ENCODE data around the gene RNF10.

Gene RNF10

DNA sequence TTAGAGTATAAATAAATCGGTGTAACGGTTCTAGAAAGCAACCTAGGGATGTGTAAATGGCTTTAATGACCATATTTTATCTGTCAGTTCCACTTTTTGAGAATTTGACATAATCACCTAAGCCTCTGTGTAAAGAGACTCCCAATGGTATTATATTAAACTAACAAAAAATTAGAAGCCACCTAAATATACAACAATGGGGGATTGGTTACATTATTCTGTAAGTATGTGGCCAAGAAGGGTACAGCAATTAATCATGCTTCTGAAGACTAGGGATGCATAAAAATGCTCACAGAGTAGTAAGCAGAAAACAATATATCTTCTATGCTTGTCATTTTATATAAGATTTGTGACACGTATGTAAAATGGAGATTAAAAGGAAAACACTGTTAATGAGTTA, 10.5 kb downstream of the RNF10 start:
- TF ChIP-seq, protein P1, sequence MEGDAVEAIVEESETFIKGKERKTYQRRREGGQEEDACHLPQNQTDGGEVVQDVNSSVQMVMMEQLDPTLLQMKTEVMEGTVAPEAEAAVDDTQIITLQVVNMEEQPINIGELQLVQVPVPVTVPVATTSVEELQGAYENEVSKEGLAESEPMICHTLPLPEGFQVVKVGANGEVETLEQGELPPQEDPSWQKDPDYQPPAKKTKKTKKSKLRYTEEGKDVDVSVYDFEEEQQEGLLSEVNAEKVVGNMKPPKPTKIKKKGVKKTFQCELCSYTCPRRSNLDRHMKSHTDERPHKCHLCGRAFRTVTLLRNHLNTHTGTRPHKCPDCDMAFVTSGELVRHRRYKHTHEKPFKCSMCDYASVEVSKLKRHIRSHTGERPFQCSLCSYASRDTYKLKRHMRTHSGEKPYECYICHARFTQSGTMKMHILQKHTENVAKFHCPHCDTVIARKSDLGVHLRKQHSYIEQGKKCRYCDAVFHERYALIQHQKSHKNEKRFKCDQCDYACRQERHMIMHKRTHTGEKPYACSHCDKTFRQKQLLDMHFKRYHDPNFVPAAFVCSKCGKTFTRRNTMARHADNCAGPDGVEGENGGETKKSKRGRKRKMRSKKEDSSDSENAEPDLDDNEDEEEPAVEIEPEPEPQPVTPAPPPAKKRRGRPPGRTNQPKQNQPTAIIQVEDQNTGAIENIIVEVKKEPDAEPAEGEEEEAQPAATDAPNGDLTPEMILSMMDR (IDR thresholded peaks at IDR 0.05; ENCODE audit: borderline replicate concordance, control extremely low read depth, extremely low read depth, insufficient read depth, missing control alignments), result no peak
- in situ Hi-C loops (cut with MboI; ENCODE audit: low sequenced_read_pairs, unreplicated experiment), result no loop called here
- DNase-seq (ENCODE audit: low spot score), result no peak

- in situ Hi-C loops (cut with MboI; ENCODE audit: low sequenced_read_pairs, unreplicated experiment), result no loop called here
- TF ChIP-seq, protein P1 (IDR thresholded peaks at IDR 0.05; ENCODE audit: borderline replicate concordance, control extremely low read depth, extremely low read depth, insufficient read depth, missing control alignments), result no peak
- no peak for DNase-seq (ENCODE audit: low spot score)
Measured at GRCh38 chr12:120546050-120546386, 11.9 kb downstream of the RNF10 start.

DNA sequence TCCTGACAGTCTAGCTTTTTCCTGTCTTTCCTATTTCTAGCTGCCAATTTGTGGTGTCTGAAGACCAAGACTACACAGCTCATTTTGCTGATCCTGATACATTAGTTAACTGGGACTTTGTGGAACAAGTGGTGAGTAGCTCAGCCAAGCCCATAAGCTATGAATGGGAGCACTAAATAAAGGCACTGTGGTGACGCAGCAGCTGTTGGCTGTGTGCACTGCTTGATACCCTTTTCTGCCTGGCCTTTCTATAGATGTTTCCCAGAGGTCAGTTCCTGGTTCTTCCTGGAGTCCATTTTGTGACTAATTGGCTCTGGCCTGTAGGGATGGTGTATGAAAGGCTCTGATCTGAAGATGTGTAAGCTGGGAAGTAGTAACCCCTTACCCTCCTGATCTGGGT, 20.5 kb downstream of the RNF10 start:
- in situ Hi-C loops (cut with MboI; ENCODE audit: low sequenced_read_pairs, unreplicated experiment), result no loop called here
- DNase-seq (ENCODE audit: low spot score), result no peak

DNA sequence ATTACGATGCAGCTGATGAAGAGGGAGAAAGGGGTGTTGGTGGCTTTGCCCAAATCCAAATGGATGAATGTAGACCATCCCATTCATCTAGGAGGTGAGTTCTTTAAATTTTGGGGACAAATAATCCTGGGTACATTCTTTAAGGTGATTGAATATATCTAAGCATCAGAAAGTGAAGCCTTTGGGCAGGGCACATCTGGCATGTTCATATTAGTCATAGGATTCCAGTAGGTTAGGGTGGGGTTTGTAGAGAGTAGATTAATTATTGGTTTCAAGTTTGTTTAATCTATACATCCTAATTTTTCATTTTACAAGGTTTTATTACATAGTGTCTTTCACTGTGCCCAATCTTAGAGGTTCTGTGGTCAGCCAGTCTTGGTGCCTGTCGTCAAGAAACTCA, 23.4 kb downstream of the RNF10 start:
- in situ Hi-C loops (cut with MboI; ENCODE audit: low sequenced_read_pairs, unreplicated experiment), result no loop called here
- no peak for DNase-seq (ENCODE audit: low spot score)
- TF ChIP-seq, protein P1 (IDR thresholded peaks at IDR 0.05; ENCODE audit: borderline replicate concordance, control extremely low read depth, extremely low read depth, insufficient read depth, missing control alignments), result no peak

More for the DNA sequence above, 20.5 kb downstream of the RNF10 start:
- TF ChIP-seq, protein P1 (IDR thresholded peaks at IDR 0.05; ENCODE audit: borderline replicate concordance, control extremely low read depth, extremely low read depth, insufficient read depth, missing control alignments), result no peak

DNA sequence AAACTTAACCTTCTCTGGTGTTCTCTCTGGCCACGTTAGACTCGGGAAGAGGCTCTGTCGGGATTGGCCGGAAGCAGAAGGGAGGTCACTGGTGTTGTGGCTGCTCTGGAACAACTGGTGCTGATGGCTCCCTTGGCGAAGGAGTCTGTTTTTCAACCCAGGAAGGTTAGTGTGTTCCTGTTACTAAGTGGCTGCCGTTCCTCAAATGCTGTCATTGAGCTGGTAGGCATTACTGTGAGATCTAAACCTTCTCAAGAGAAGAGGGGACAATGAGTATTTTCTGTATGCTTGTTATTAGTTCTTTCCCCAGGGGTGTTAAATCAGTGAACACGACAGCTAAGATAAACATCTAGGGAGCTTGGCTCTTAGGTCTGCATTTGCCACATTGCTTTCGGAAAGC, 28.8 kb downstream of the RNF10 start:
- no peak for DNase-seq (ENCODE audit: low spot score)
- in situ Hi-C loops (cut with MboI; ENCODE audit: low sequenced_read_pairs, unreplicated experiment), result no loop called here
- TF ChIP-seq, protein P1 (IDR thresholded peaks at IDR 0.05; ENCODE audit: borderline replicate concordance, control extremely low read depth, extremely low read depth, insufficient read depth, missing control alignments), result no peak

DNA sequence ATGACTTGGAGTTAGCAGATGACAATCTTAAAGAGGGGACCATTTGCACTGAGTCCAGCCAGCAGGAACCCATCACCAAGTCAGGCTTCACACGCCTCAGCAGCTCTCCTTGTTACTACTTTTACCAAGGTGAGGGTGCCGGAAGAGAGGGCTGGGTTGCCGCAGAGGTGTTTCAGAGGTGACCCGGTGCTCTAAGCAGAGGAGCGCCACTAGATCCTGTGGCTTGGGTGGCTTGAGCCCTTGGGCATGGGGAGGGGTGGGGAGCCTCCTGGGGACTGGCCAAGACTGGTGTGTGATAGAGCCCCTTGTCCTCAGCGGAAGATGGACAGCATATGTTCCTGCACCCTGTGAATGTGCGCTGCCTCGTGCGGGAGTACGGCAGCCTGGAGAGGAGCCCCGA, 29.3 kb downstream of the RNF10 start:
- in situ Hi-C loops (cut with MboI; ENCODE audit: low sequenced_read_pairs, unreplicated experiment), result no loop called here
- DNase-seq (ENCODE audit: low spot score), result no peak
- TF ChIP-seq, protein P1 (IDR thresholded peaks at IDR 0.05; ENCODE audit: borderline replicate concordance, control extremely low read depth, extremely low read depth, insufficient read depth, missing control alignments), result no peak

DNA sequence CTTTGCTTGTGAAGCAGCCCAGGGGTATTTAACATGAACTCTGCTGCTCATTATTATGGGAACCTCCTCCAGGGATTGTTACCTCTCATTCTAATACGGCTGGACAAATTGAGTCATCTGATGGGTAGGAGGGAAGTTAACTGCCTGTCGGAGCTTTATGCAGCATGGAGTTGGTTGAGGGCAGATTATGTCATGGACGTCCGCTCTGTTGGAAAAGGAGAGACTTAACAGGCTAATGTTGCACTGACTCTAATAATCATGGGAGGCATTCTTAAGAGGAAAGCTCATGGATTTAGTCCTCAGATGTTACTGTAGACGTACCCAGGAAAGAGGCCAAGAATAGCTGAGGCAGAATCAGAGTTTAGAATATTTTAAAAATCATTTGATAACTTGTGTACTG, 37.1 kb downstream of the RNF10 start:
- DNase-seq (ENCODE audit: low spot score), result no peak
- in situ Hi-C loops (cut with MboI; ENCODE audit: low sequenced_read_pairs, unreplicated experiment), result no loop called here

More for the DNA sequence above, 37.1 kb downstream of the RNF10 start:
- TF ChIP-seq, protein P1 (IDR thresholded peaks at IDR 0.05; ENCODE audit: borderline replicate concordance, control extremely low read depth, extremely low read depth, insufficient read depth, missing control alignments), result no peak

All from GM13976 (cell line).